H1 (cell line): Measurements from ENCODE around the gene LAMTOR5. TPM values are rescaled to one million over a fixed set of nuclear protein-coding genes. Genes with fewer than 3 reads are reported as not detected.
A peak's percentile ranks its signal among the peaks of the same experiment; 100 is the strongest.

Experiments used
- CTCF ChIA-PET: fragments of 300-600 bp; sonication (Branson Sonifier 250); formaldehyde crosslinking; loops from one replicate; lab custom pipeline; 2021; ENCODE audit not compliant: partially characterized antibody; lab: Charles Lee
- POLR2A ChIA-PET: fragments of 300-600 bp; sonication (Branson Sonifier 250); formaldehyde crosslinking; loops from one replicate; lab custom pipeline; 2021; ENCODE audit warnings: inconsistent platforms; ENCODE audit not compliant: partially characterized antibody; lab: Charles Lee
- DNase-seq, 2 experiments: peaks; one replicate each; pipeline versions ENCODE4 v3.0.0 to v3.0.0-alpha.2; 2010 to 2022; ENCODE audit warnings: low spot score in 2 of 2, low read depth in 1 of 2, mixed read lengths in 1 of 2
- FAIRE-seq: peaks from 2 replicates; lab custom pipeline; 2011; peaks lifted over from hg19 to GRCh38; lab: Jason Lieb, UNC
- H2AFZ ChIP-seq: 2 replicates; pipeline ENCODE4 v1.8.1; 2012; ENCODE audit warnings: low read length, inconsistent platforms
- H2AK5ac ChIP-seq: 2 replicates; pipeline ENCODE4 v1.6.1; 2013; ENCODE audit warnings: low read depth, low read length
- H2BK120ac ChIP-seq: replicated peaks from 2 replicates; pipeline ENCODE3; 2013; ENCODE audit warnings: low read depth, low read length, inconsistent platforms
- H2BK12ac ChIP-seq: 2 replicates; pipeline ENCODE4 v1.6.1; 2013; ENCODE audit warnings: low read depth, low read length
- H2BK15ac ChIP-seq: 2 replicates; pipeline ENCODE4 v1.6.1; 2013; ENCODE audit warnings: low read length
- H2BK20ac ChIP-seq: 2 replicates; pipeline ENCODE4 v1.6.1; 2013; ENCODE audit warnings: low read length
- H2BK5ac ChIP-seq: 2 replicates; pipeline ENCODE4 v1.6.1; 2013; ENCODE audit warnings: low read depth, low read length
- H3K14ac ChIP-seq: 2 replicates; pipeline ENCODE4 v1.6.1; 2013; ENCODE audit warnings: inconsistent platforms; ENCODE audit not compliant: insufficient read length
- H3K18ac ChIP-seq: 2 replicates; pipeline ENCODE4 v1.6.1; 2013; ENCODE audit warnings: low read length; ENCODE audit errors: extremely low read depth
- H3K23ac ChIP-seq: 2 replicates; pipeline ENCODE4 v1.6.1; 2013; ENCODE audit warnings: inconsistent platforms; ENCODE audit not compliant: insufficient read length
- H3K23me2 ChIP-seq: 2 replicates; pipeline ENCODE4 v1.6.1; 2013; ENCODE audit warnings: low read depth, low read length
- H3K27ac ChIP-seq: 2 replicates; pipeline ENCODE4 v1.6.1; 2011; ENCODE audit warnings: low read depth, low read length, inconsistent platforms
- H3K27me3 ChIP-seq, 4 experiments: replicated peaks in 1 of 4; 1 replicate in 1 of 4; 2 replicates in 3 of 4; pipeline versions ENCODE4 v1.6.1 to v1.8.1; 2011 to 2013; ENCODE audit warnings: low read length in 3 of 4, mild to moderate bottlenecking in 3 of 4, inconsistent platforms in 2 of 4, mixed read lengths in 2 of 4, moderate library complexity in 1 of 4; ENCODE audit not compliant: control insufficient read depth in 3 of 4, insufficient read depth in 3 of 4; ENCODE audit errors: extremely low read depth in 1 of 4
- H3K36me3 ChIP-seq, 4 experiments: 2 replicates each; pipeline versions ENCODE4 v1.6.1 to v1.8.1; 2011 to 2013; ENCODE audit warnings: mild to moderate bottlenecking in 4 of 4, low read length in 3 of 4, moderate library complexity in 2 of 4, control low read depth in 1 of 4, inconsistent platforms in 1 of 4; ENCODE audit not compliant: insufficient read depth in 4 of 4, control insufficient read depth in 2 of 4
- H3K4ac ChIP-seq: replicated peaks from 2 replicates; pipeline ENCODE3; 2013; ENCODE audit warnings: low read length, low read depth, mixed read lengths, inconsistent platforms; ENCODE audit not compliant: insufficient read length
- H3K4me1 ChIP-seq, 4 experiments: replicated peaks in 1 of 4; 1 replicate in 1 of 4; 2 replicates in 3 of 4; pipeline versions ENCODE4 v1.6.1 to v1.8.1; 2011 to 2013; ENCODE audit warnings: low read length in 3 of 4, inconsistent platforms in 2 of 4, mixed read lengths in 1 of 4; ENCODE audit not compliant: insufficient read depth in 4 of 4, control insufficient read depth in 3 of 4
- H3K4me2 ChIP-seq, 2 experiments: 2 replicates each; pipeline versions ENCODE4 v1.6.1 to v1.8.1; 2011 to 2013; ENCODE audit warnings: low read depth in 2 of 2, low read length in 2 of 2, control low read depth in 1 of 2, inconsistent platforms in 1 of 2, mild to moderate bottlenecking in 1 of 2; ENCODE audit not compliant: insufficient read depth in 1 of 2
- H3K4me3 ChIP-seq, 4 experiments: fragments of 200-600, 300-600 bp in 1 of 4; sonication (generic), shearing (Covaris generic), sonication (Bioruptor Twin) in 1 of 4; 2 replicates each; pipeline versions ENCODE4 v1.5.1 to v1.8.1; 2011 to 2016; ENCODE audit warnings: low read length in 4 of 4, low read depth in 3 of 4, control low read depth in 2 of 4, inconsistent platforms in 2 of 4, mild to moderate bottlenecking in 2 of 4, mixed read lengths in 1 of 4, moderate library complexity in 1 of 4; ENCODE audit not compliant: insufficient read depth in 2 of 4; ENCODE audit errors: extremely low read depth in 1 of 4
- H3K56ac ChIP-seq: replicated peaks from 2 replicates; pipeline ENCODE3; 2013; ENCODE audit warnings: low read depth, mild to moderate bottlenecking, mixed read lengths, low read length, inconsistent platforms; ENCODE audit not compliant: insufficient read length
- H3K79me1 ChIP-seq: 2 replicates; pipeline ENCODE4 v1.6.1; 2013; ENCODE audit warnings: low read depth, low read length, control low read depth
- H3K79me2 ChIP-seq, 2 experiments: 2 replicates each; pipeline versions ENCODE4 v1.6.1 to v1.8.1; 2012 to 2013; ENCODE audit warnings: low read length in 2 of 2, mild to moderate bottlenecking in 2 of 2, inconsistent platforms in 1 of 2; ENCODE audit not compliant: insufficient read depth in 2 of 2, control insufficient read depth in 1 of 2
- H3K9ac ChIP-seq, 4 experiments: replicated peaks in 1 of 4; 1 replicate in 1 of 4; 2 replicates in 3 of 4; pipeline versions ENCODE4 v1.6.1 to v1.8.1; 2011 to 2013; ENCODE audit warnings: low read depth in 3 of 4, low read length in 3 of 4, control low read depth in 2 of 4, mild to moderate bottlenecking in 2 of 4, moderate library complexity in 2 of 4, inconsistent platforms in 1 of 4; ENCODE audit errors: extremely low read depth in 1 of 4
- H3K9me3 ChIP-seq, 2 experiments: 2 replicates each; pipeline versions ENCODE4 v1.6.1 to v1.8.1; 2012 to 2013; ENCODE audit warnings: mild to moderate bottlenecking in 2 of 2, moderate library complexity in 2 of 2, control low read depth in 1 of 2, inconsistent platforms in 1 of 2, low read depth in 1 of 2, low read length in 1 of 2, mixed read lengths in 1 of 2; ENCODE audit not compliant: insufficient read depth in 2 of 2
- H4K20me1 ChIP-seq, 2 experiments: replicated peaks in 1 of 2; 2 replicates each; pipeline versions ENCODE3 to v1.8.1; 2011 to 2013; ENCODE audit warnings: inconsistent platforms in 2 of 2, low read length in 2 of 2, mild to moderate bottlenecking in 1 of 2; ENCODE audit not compliant: insufficient read depth in 2 of 2, control insufficient read depth in 1 of 2
- H4K5ac ChIP-seq: 2 replicates; pipeline ENCODE4 v1.6.1; 2013; ENCODE audit warnings: low read length, low read depth, mixed read lengths, inconsistent platforms; ENCODE audit not compliant: insufficient read length
- H4K8ac ChIP-seq: 2 replicates; pipeline ENCODE4 v1.8.0; 2013; ENCODE audit warnings: mild to moderate bottlenecking, moderate library complexity, low read length, inconsistent platforms; ENCODE audit not compliant: insufficient read depth; ENCODE audit errors: extremely low read depth
- H4K91ac ChIP-seq: replicated peaks from 2 replicates; pipeline ENCODE3; 2013; ENCODE audit warnings: low read length, mixed read lengths, inconsistent platforms; ENCODE audit not compliant: insufficient read length
- CHD1 ChIP-seq: IDR thresholded peaks from 2 replicates; pipeline ENCODE4 v1.6.1; 2012; ENCODE audit warnings: low read depth, low read length, improper control_type of control experiment
- EP300 ChIP-seq, 2 experiments: IDR thresholded peaks; 1 replicate in 1 of 2; 2 replicates in 1 of 2; pipeline ENCODE4 v1.6.1; 2011 to 2012; ENCODE audit warnings: low read depth in 2 of 2, low read length in 2 of 2, mild to moderate bottlenecking in 2 of 2, borderline replicate concordance in 1 of 2, inconsistent platforms in 1 of 2, moderate library complexity in 1 of 2
- FOSL1 ChIP-seq: IDR thresholded peaks from 2 replicates; pipeline ENCODE4 v1.6.1; 2011; ENCODE audit warnings: mild to moderate bottlenecking, low read depth, low read length, moderate library complexity; ENCODE audit not compliant: insufficient read depth
- HDAC2 ChIP-seq, 2 experiments: fragments of 300-600 bp in 1 of 2; sonication (generic) in 1 of 2; IDR thresholded peaks; 2 replicates each; pipeline ENCODE4 v1.6.1; 2011 to 2012; ENCODE audit warnings: low read depth in 2 of 2, low read length in 2 of 2, mild to moderate bottlenecking in 2 of 2, moderate library complexity in 2 of 2, borderline replicate concordance in 1 of 2, inconsistent platforms in 1 of 2
- KDM4A ChIP-seq: IDR thresholded peaks from one replicate; pipeline ENCODE4 v1.7.1; 2012; ENCODE audit warnings: low read depth, mild to moderate bottlenecking, moderate library complexity, low read length, inconsistent platforms; ENCODE audit not compliant: severe bottlenecking
- TCF12 ChIP-seq: IDR thresholded peaks from 2 replicates; pipeline ENCODE4 v1.6.1; 2011; ENCODE audit warnings: low read depth, mild to moderate bottlenecking, low read length
- WGBS, 2 experiments: shearing (Covaris generic) in 1 of 2; methylation state at CpG; one replicate each; pipeline versions ENCODE4 v1.1.6 to v1.1.7; 2013 to 2015; ENCODE audit warnings: low lambda C conversion rate in 2 of 2, mixed read lengths in 2 of 2, inconsistent platforms in 1 of 2, low coverage in 1 of 2, missing lambda C conversion rate in 1 of 2; ENCODE audit not compliant: insufficient replicate concordance in 2 of 2, insufficient coverage in 1 of 2, insufficient read length in 1 of 2; ENCODE audit errors: extremely low coverage in 1 of 2, missing lambda C conversion rate in 1 of 2; 5-methylcytosine and 5-hydroxymethylcytosine counted together
- polyA plus RNA-seq, 7 experiments: library from polyadenylated mRNA; depleted of rRNA in 3 of 7; stranded (reverse) in 5 of 7; unstranded in 2 of 7; fragments of >200 nt in 5 of 7; fragments of 200-250 nt in 2 of 7; gene quantifications; 1 replicate in 5 of 7; 2 replicates in 1 of 7; 4 replicates in 1 of 7; pipeline versions ENCODE4 v1.2.1 to v1.2.3, GENCODE V29; 2011 to 2013; ENCODE audit warnings: missing spikeins in 2 of 7, mixed read lengths in 2 of 7
- total RNA-seq: library from RNA; stranded (reverse); fragmentation: NEBNext Ultra II Directional; extraction: Animal tissue kit (Norgen Biotek cat#: 25700); gene quantifications from 2 replicates; pipeline ENCODE4 v1.2.1, GENCODE V29; 2021

The LAMTOR5 gene
- total and polyA plus RNA-seq, 2 of the 8 experiments (the other 6 are each of a cell fraction or from before 2014, with no cell fraction given) = 84.4 to 297 TPM

GRCh38 chr1:110433213-110433612 is 25.7 kb upstream of the LAMTOR5 start:
- DNase-seq = no peak
- Histone ChIP-seq H4K8ac (no peak overlapping the region), H3K4me1 (peaks cover 3 to 9% (median 7%) of the 10 kb centered on the region in 4 experiments; a peak in 6 of 7 replicates), H3K14ac (no peak overlapping the region), H3K9me3 (no peaks in the 10 kb centered on the region), H3K18ac (peak overlapping the region; percentile 38; the same call in 1 of the 2 replicates), H2AFZ (no peak overlapping the region), H2AK5ac (no peak overlapping the region), H2BK12ac (0 out of 2 replicates have a peak overlapping the region, but pooled peaks have one; percentile 7)
- CTCF ChIA-PET = interaction anchor here (1.0 to 35.1 kb wide), 7 partner anchors 9 to 239 kb away, joined by 3 to 828 read pairs (median 4); partner anchors contain the start of genes LAMTOR5 and PROK1
- no peak for TF ChIP-seq KDM4A
- TF ChIP-seq FOSL1 = no peak
- no peak for TF ChIP-seq HDAC2 (IDR thresholded peaks at IDR 0.05; ENCODE audit: borderline replicate concordance in 1 of 2, low read depth in 2 of 2, low read length in 2 of 2)
- TF ChIP-seq EP300 (IDR thresholded peaks at IDR 0.05; ENCODE audit: borderline replicate concordance in 1 of 2, low read depth in 2 of 2, low read length in 2 of 2) = no peak
- TF ChIP-seq CHD1 = no peak
- TF ChIP-seq TCF12 = no peak
- TF ChIP-seq, all 59 proteins: peak for 0
- Histone ChIP-seq H4K5ac (no peak overlapping the region), H3K4ac (no peak overlapping the region), H4K91ac (no peak overlapping the region), H2BK15ac (no peak overlapping the region; the same call in 1 of the 2 replicates), H4K20me1 (no peaks in the 10 kb centered on the region), H3K23me2 (no peaks in the 10 kb centered on the region), H3K79me1 (no peaks in the 10 kb centered on the region), H2BK120ac (no peak overlapping the region), H3K27me3 (no peaks in the 10 kb centered on the region), H3K4me2 (peak overlapping the region in 1 of 2 experiments; percentile 44; a peak in 2 of 4 replicates), H3K56ac (no peak overlapping the region), H2BK20ac (no peak overlapping the region), H3K36me3 (no peaks in the 10 kb centered on the region), H2BK5ac (no peak overlapping the region), H3K79me2 (no peaks in the 10 kb centered on the region), H3K4me3 (no peak overlapping the region), H3K23ac (no peak overlapping the region), H3K27ac (no peak overlapping the region), H3K9ac (no peak overlapping the region)
- POLR2A ChIA-PET = interaction anchor here (0.8 to 1.6 kb wide), 4 partner anchors 10 to 93 kb away, joined by 3 to 4 read pairs (median 4); no protein-coding TSS in a partner anchor
- WGBS, 2 experiments = 94% methylated on average over 2 of the region's 2 CpGs; no CpG with 5 or more reads in 1 of the 2 experiments
- no peak for FAIRE-seq
